OCI-LY7 (cell line): ENCODE results near the gene RMND1.

Source experiments
- EZH2phosphoT487 ChIP-seq: fragments of 200-600 bp; sonication (generic); IDR thresholded peaks from 2 replicates; pipeline ENCODE4 v1.6.1; 2018; ENCODE audit warnings: low read depth, borderline replicate concordance, mild to moderate bottlenecking, mixed run types, antibody characterized with exemption, low read length, moderate library complexity, mixed read lengths
- TF ChIP-seq, protein P1 (sequence below): fragments of 200-600 bp; sonication (generic); conservative IDR thresholded peaks from 2 replicates; pipeline ENCODE4 v1.5.1; 2014; ENCODE audit warnings: mild to moderate bottlenecking, antibody characterized with exemption, low read length, moderate library complexity, mixed read lengths

DNA sequence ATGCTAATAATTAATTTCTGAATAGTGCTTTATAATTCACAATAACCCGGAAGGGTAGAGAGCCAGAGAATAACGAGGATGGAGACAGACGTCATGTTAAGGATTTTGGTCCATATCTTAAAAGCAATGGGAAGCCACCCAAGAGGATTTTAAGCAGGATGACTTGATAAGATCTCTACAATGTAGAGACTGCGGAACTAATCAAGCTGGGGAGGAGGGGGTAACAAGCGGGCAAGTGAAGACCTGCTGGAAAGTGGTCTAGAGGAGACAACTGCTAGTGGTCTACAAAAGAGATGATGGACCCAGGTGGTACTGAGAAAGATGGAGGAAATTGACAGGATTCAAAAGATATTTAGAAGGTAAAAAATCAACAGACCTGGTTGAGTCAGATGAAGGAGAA is 67.8 kb downstream of the RMND1 start:
- TF ChIP-seq, protein P1, sequence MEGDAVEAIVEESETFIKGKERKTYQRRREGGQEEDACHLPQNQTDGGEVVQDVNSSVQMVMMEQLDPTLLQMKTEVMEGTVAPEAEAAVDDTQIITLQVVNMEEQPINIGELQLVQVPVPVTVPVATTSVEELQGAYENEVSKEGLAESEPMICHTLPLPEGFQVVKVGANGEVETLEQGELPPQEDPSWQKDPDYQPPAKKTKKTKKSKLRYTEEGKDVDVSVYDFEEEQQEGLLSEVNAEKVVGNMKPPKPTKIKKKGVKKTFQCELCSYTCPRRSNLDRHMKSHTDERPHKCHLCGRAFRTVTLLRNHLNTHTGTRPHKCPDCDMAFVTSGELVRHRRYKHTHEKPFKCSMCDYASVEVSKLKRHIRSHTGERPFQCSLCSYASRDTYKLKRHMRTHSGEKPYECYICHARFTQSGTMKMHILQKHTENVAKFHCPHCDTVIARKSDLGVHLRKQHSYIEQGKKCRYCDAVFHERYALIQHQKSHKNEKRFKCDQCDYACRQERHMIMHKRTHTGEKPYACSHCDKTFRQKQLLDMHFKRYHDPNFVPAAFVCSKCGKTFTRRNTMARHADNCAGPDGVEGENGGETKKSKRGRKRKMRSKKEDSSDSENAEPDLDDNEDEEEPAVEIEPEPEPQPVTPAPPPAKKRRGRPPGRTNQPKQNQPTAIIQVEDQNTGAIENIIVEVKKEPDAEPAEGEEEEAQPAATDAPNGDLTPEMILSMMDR = no peak
- no peak for TF ChIP-seq EZH2phosphoT487
